ENCODE results near the gene AP3B1.
"Not testable (repeated sequence)": the region's sequence is repeated elsewhere in the genome, so short reads cannot be mapped to it uniquely, and the experiment has no call there.

Gene AP3B1

GRCh38 chr5:78221964-78222451 is 72.5 kb downstream of the AP3B1 start:
- Histone ChIP-seq H3K36me3 (ENCODE audit: control insufficient read depth in 1 of 2, insufficient read depth in 2 of 2, low read length in 2 of 2) (peaks cover 12 to 23% of the 10 kb centered on the region in 2 donors), H3K4me3 (ENCODE audit: low read depth in 1 of 2, low read length in 2 of 2) (peak overlapping the region in 1 of 2 donors; percentile 15), H3K9me3 (ENCODE audit: control insufficient read depth in 1 of 2, low read length in 2 of 2) (peaks cover 0 to 6% of the 10 kb centered on the region in 2 donors), H3K27me3 (ENCODE audit: control insufficient read depth in 1 of 2, insufficient read depth in 2 of 2, low read length in 2 of 2) (no peaks in the 10 kb centered on the region), H3K4me1 (ENCODE audit: control insufficient read depth in 1 of 2, insufficient read depth in 2 of 2, low read length in 2 of 2) (no peaks in the 10 kb centered on the region), H3K27ac (ENCODE audit: low read depth, low read length) (no peak overlapping the region), H3K9ac (ENCODE audit: low read depth in 1 of 2, low read length in 2 of 2) (no peak overlapping the region)

- Histone ChIP-seq H3K9me3 (ENCODE audit: control insufficient read depth in 1 of 2, low read length in 2 of 2) (peaks cover 0 to 6% of the 10 kb centered on the region in 2 donors), H3K4me3 (ENCODE audit: low read depth in 1 of 2, low read length in 2 of 2) (no peak overlapping the region), H3K4me1 (ENCODE audit: control insufficient read depth in 1 of 2, insufficient read depth in 2 of 2, low read length in 2 of 2) (no peaks in the 10 kb centered on the region), H3K36me3 (ENCODE audit: control insufficient read depth in 1 of 2, insufficient read depth in 2 of 2, low read length in 2 of 2) (peaks cover 12 to 22% of the 10 kb centered on the region in 2 donors), H3K9ac (ENCODE audit: low read depth in 1 of 2, low read length in 2 of 2) (no peak overlapping the region), H3K27ac (ENCODE audit: low read depth, low read length) (no peak overlapping the region), H3K27me3 (ENCODE audit: control insufficient read depth in 1 of 2, insufficient read depth in 2 of 2, low read length in 2 of 2) (no peaks in the 10 kb centered on the region)
Observed at GRCh38 chr5:78221467-78221866, 73.0 kb downstream of the AP3B1 start.

GRCh38 chr5:78215972-78216371 is 78.5 kb downstream of the AP3B1 start:
- H3K4me1 ChIP-seq (ENCODE audit: control insufficient read depth in 1 of 2, insufficient read depth in 2 of 2, low read length in 2 of 2): no peaks in the 10 kb centered on the region
- no peak overlapping the region for H3K27ac ChIP-seq (ENCODE audit: low read depth, low read length)
- H3K9ac ChIP-seq (ENCODE audit: low read depth in 1 of 2, low read length in 2 of 2): no peak overlapping the region
- H3K36me3 ChIP-seq (ENCODE audit: control insufficient read depth in 1 of 2, insufficient read depth in 2 of 2, low read length in 2 of 2): peaks cover 4 to 13% of the 10 kb centered on the region in 2 donors
- no peak overlapping the region for H3K4me3 ChIP-seq (ENCODE audit: low read depth in 1 of 2, low read length in 2 of 2)
- H3K27me3 ChIP-seq (ENCODE audit: control insufficient read depth in 1 of 2, insufficient read depth in 2 of 2, low read length in 2 of 2): no peaks in the 10 kb centered on the region
- no peaks in the 10 kb centered on the region for H3K9me3 ChIP-seq (ENCODE audit: control insufficient read depth in 1 of 2, low read length in 2 of 2)

GRCh38 chr5:78215565-78215964 is 78.9 kb downstream of the AP3B1 start:
- Histone ChIP-seq H3K27ac (ENCODE audit: low read depth, low read length) (no peak overlapping the region), H3K4me3 (ENCODE audit: low read depth in 1 of 2, low read length in 2 of 2) (no peak overlapping the region), H3K4me1 (ENCODE audit: control insufficient read depth in 1 of 2, insufficient read depth in 2 of 2, low read length in 2 of 2) (no peaks in the 10 kb centered on the region), H3K9ac (ENCODE audit: low read depth in 1 of 2, low read length in 2 of 2) (no peak overlapping the region), H3K9me3 (ENCODE audit: control insufficient read depth in 1 of 2, low read length in 2 of 2) (no peaks in the 10 kb centered on the region), H3K27me3 (ENCODE audit: control insufficient read depth in 1 of 2, insufficient read depth in 2 of 2, low read length in 2 of 2) (no peaks in the 10 kb centered on the region), H3K36me3 (ENCODE audit: control insufficient read depth in 1 of 2, insufficient read depth in 2 of 2, low read length in 2 of 2) (peaks cover 4 to 10% of the 10 kb centered on the region in 2 donors)

- no peaks in the 10 kb centered on the region for H3K4me1 ChIP-seq (ENCODE audit: control insufficient read depth in 1 of 2, insufficient read depth in 2 of 2, low read length in 2 of 2)
- peaks cover 4 to 10% of the 10 kb centered on the region in 2 donors for H3K36me3 ChIP-seq (ENCODE audit: control insufficient read depth in 1 of 2, insufficient read depth in 2 of 2, low read length in 2 of 2)
- no peaks in the 10 kb centered on the region for H3K9me3 ChIP-seq (ENCODE audit: control insufficient read depth in 1 of 2, low read length in 2 of 2)
- H3K4me3 ChIP-seq (ENCODE audit: low read depth in 1 of 2, low read length in 2 of 2): no peak overlapping the region
- H3K27me3 ChIP-seq (ENCODE audit: control insufficient read depth in 1 of 2, insufficient read depth in 2 of 2, low read length in 2 of 2): no peaks in the 10 kb centered on the region
- H3K9ac ChIP-seq (ENCODE audit: low read depth in 1 of 2, low read length in 2 of 2): no peak overlapping the region
- H3K27ac ChIP-seq (ENCODE audit: low read depth, low read length): no peak overlapping the region
Observed at GRCh38 chr5:78213799-78214198, 80.7 kb downstream of the AP3B1 start.

- no peaks in the 10 kb centered on the region for H3K27me3 ChIP-seq (ENCODE audit: control insufficient read depth in 1 of 2, insufficient read depth in 2 of 2, low read length in 2 of 2)
Observed at GRCh38 chr5:78211052-78211451, 83.4 kb downstream of the AP3B1 start.

GRCh38 chr5:78204241-78204640 is 90.3 kb downstream of the AP3B1 start:
- Histone ChIP-seq H3K9ac (ENCODE audit: low read depth in 1 of 2, low read length in 2 of 2) (no peak overlapping the region), H3K27ac (ENCODE audit: low read depth, low read length) (no peak overlapping the region)

More at GRCh38 chr5:78211052-78211451, 83.4 kb downstream of the AP3B1 start:
- no peak overlapping the region for H3K4me3 ChIP-seq (ENCODE audit: low read depth in 1 of 2, low read length in 2 of 2)
- H3K36me3 ChIP-seq (ENCODE audit: control insufficient read depth in 1 of 2, insufficient read depth in 2 of 2, low read length in 2 of 2): peaks cover 4 to 19% of the 10 kb centered on the region in 2 donors
- no peaks in the 10 kb centered on the region for H3K9me3 ChIP-seq (ENCODE audit: control insufficient read depth in 1 of 2, low read length in 2 of 2)
- no peak overlapping the region for H3K27ac ChIP-seq (ENCODE audit: low read depth, low read length)
- H3K9ac ChIP-seq (ENCODE audit: low read depth in 1 of 2, low read length in 2 of 2): no peak overlapping the region
- no peaks in the 10 kb centered on the region for H3K4me1 ChIP-seq (ENCODE audit: control insufficient read depth in 1 of 2, insufficient read depth in 2 of 2, low read length in 2 of 2)

GRCh38 chr5:78203815-78204214 is 90.7 kb downstream of the AP3B1 start:
- H3K9me3 ChIP-seq (ENCODE audit: control insufficient read depth in 1 of 2, low read length in 2 of 2): no peaks in the 10 kb centered on the region
- H3K27me3 ChIP-seq (ENCODE audit: control insufficient read depth in 1 of 2, insufficient read depth in 2 of 2, low read length in 2 of 2): no peaks in the 10 kb centered on the region
- no peak overlapping the region for H3K4me3 ChIP-seq (ENCODE audit: low read depth in 1 of 2, low read length in 2 of 2)
- no peak overlapping the region for H3K9ac ChIP-seq (ENCODE audit: low read depth in 1 of 2, low read length in 2 of 2)
- peaks cover 6 to 26% of the 10 kb centered on the region in 2 donors for H3K36me3 ChIP-seq (ENCODE audit: control insufficient read depth in 1 of 2, insufficient read depth in 2 of 2, low read length in 2 of 2)
- H3K27ac ChIP-seq (ENCODE audit: low read depth, low read length): no peak overlapping the region
- H3K4me1 ChIP-seq (ENCODE audit: control insufficient read depth in 1 of 2, insufficient read depth in 2 of 2, low read length in 2 of 2): no peaks in the 10 kb centered on the region

More at GRCh38 chr5:78204241-78204640, 90.3 kb downstream of the AP3B1 start:
- Histone ChIP-seq H3K4me1 (ENCODE audit: control insufficient read depth in 1 of 2, insufficient read depth in 2 of 2, low read length in 2 of 2) (no peaks in the 10 kb centered on the region), H3K4me3 (ENCODE audit: low read depth in 1 of 2, low read length in 2 of 2) (no peak overlapping the region), H3K36me3 (ENCODE audit: control insufficient read depth in 1 of 2, insufficient read depth in 2 of 2, low read length in 2 of 2) (peaks cover 6 to 26% of the 10 kb centered on the region in 2 donors), H3K9me3 (ENCODE audit: control insufficient read depth in 1 of 2, low read length in 2 of 2) (no peaks in the 10 kb centered on the region), H3K27me3 (ENCODE audit: control insufficient read depth in 1 of 2, insufficient read depth in 2 of 2, low read length in 2 of 2) (no peaks in the 10 kb centered on the region)

- no peaks in the 10 kb centered on the region for H3K36me3 ChIP-seq (ENCODE audit: control insufficient read depth in 1 of 2, insufficient read depth in 2 of 2, low read length in 2 of 2)
- no peaks in the 10 kb centered on the region for H3K27me3 ChIP-seq (ENCODE audit: control insufficient read depth in 1 of 2, insufficient read depth in 2 of 2, low read length in 2 of 2)
- H3K27ac ChIP-seq (ENCODE audit: low read depth, low read length): no peak overlapping the region
- no peak overlapping the region for H3K9ac ChIP-seq (ENCODE audit: low read depth in 1 of 2, low read length in 2 of 2)
- H3K4me1 ChIP-seq (ENCODE audit: control insufficient read depth in 1 of 2, insufficient read depth in 2 of 2, low read length in 2 of 2): no peaks in the 10 kb centered on the region
- H3K9me3 ChIP-seq (ENCODE audit: control insufficient read depth in 1 of 2, low read length in 2 of 2): no peaks in the 10 kb centered on the region
- no peak overlapping the region for H3K4me3 ChIP-seq (ENCODE audit: low read depth in 1 of 2, low read length in 2 of 2)
Observed at GRCh38 chr5:78190402-78190801, 104.1 kb downstream of the AP3B1 start.

GRCh38 chr5:78188681-78189080 is 105.8 kb downstream of the AP3B1 start:
- H3K36me3 ChIP-seq (ENCODE audit: control insufficient read depth in 1 of 2, insufficient read depth in 2 of 2, low read length in 2 of 2); H3K9ac ChIP-seq (ENCODE audit: low read depth in 1 of 2, low read length in 2 of 2); H3K27me3 ChIP-seq (ENCODE audit: control insufficient read depth in 1 of 2, insufficient read depth in 2 of 2, low read length in 2 of 2): not testable (repeated sequence)

GRCh38 chr5:78187172-78187571 is 107.3 kb downstream of the AP3B1 start:
- no peaks in the 10 kb centered on the region for H3K4me1 ChIP-seq (ENCODE audit: control insufficient read depth in 1 of 2, insufficient read depth in 2 of 2, low read length in 2 of 2)
- H3K27me3 ChIP-seq (ENCODE audit: control insufficient read depth in 1 of 2, insufficient read depth in 2 of 2, low read length in 2 of 2): no peaks in the 10 kb centered on the region

More at GRCh38 chr5:78188681-78189080, 105.8 kb downstream of the AP3B1 start:
- not testable (repeated sequence) for H3K27ac ChIP-seq (ENCODE audit: low read depth, low read length); H3K9me3 ChIP-seq (ENCODE audit: control insufficient read depth in 1 of 2, low read length in 2 of 2); H3K4me1 ChIP-seq (ENCODE audit: control insufficient read depth in 1 of 2, insufficient read depth in 2 of 2, low read length in 2 of 2); H3K4me3 ChIP-seq (ENCODE audit: low read depth in 1 of 2, low read length in 2 of 2)

More at GRCh38 chr5:78187172-78187571, 107.3 kb downstream of the AP3B1 start:
- Histone ChIP-seq H3K27ac (ENCODE audit: low read depth, low read length) (no peak overlapping the region), H3K9ac (ENCODE audit: low read depth in 1 of 2, low read length in 2 of 2) (no peak overlapping the region), H3K9me3 (ENCODE audit: control insufficient read depth in 1 of 2, low read length in 2 of 2) (no peaks in the 10 kb centered on the region), H3K36me3 (ENCODE audit: control insufficient read depth in 1 of 2, insufficient read depth in 2 of 2, low read length in 2 of 2) (peaks cover 0 to 6% of the 10 kb centered on the region in 2 donors), H3K4me3 (ENCODE audit: low read depth in 1 of 2, low read length in 2 of 2) (no peak overlapping the region)
